Type B pancreatic cell (in vitro differentiated cells): ENCODE results near the gene MPV17L2. TPM values are rescaled to one million over a fixed set of nuclear protein-coding genes. Genes with fewer than 3 reads are reported as not detected.

Experiments
- DNase-seq: peaks from one replicate; pipeline ENCODE4 v3.0.0; 2021; ENCODE audit warnings: mixed read lengths; ENCODE audit not compliant: unreplicated experiment; ENCODE audit errors: extremely low spot score
- H3K27ac Mint-ChIP-seq: 2 replicates; pipeline ENCODE4 v1.8.0; 2021; ENCODE audit warnings: mild to moderate bottlenecking, mixed read lengths
- H3K27me3 Mint-ChIP-seq: 2 replicates; pipeline ENCODE4 v1.8.0; 2021; ENCODE audit warnings: mixed read lengths
- H3K36me3 Mint-ChIP-seq: 2 replicates; pipeline ENCODE4 v1.8.0; 2021; ENCODE audit warnings: mixed read lengths
- H3K4me1 Mint-ChIP-seq: one replicate; pipeline ENCODE4 v1.8.0; 2021; ENCODE audit warnings: mixed read lengths; ENCODE audit not compliant: unreplicated experiment
- H3K4me3 Mint-ChIP-seq: 2 replicates; pipeline ENCODE4 v1.8.0; 2021; ENCODE audit warnings: mild to moderate bottlenecking, mixed read lengths
- H3K9me3 Mint-ChIP-seq: 2 replicates; pipeline ENCODE4 v1.8.0; 2021; ENCODE audit warnings: mixed read lengths
- total RNA-seq: library from RNA; stranded (reverse); gene quantifications from 2 replicates; pipeline ENCODE4 v1.2.1, GENCODE V29; 2021; ENCODE audit warnings: low replicate concordance
- TF ChIP-seq, protein P1 (sequence below): fragments of 200-600 bp; sonication (generic); conservative IDR thresholded peaks from 2 replicates; pipeline ENCODE4 v1.5.0; 2021; ENCODE audit warnings: antibody characterized with exemption, mild to moderate bottlenecking

The MPV17L2 gene
- total RNA-seq, 1 donor from 2014 or later, result 11.6 TPM

GRCh38 chr19:18170714-18171255, 22.2 kb upstream of the MPV17L2 start:
- H3K27ac Mint-ChIP-seq, result peak overlapping the region; percentile 50
- peaks cover 4% of the 10 kb centered on the region for H3K4me1 Mint-ChIP-seq

DNA sequence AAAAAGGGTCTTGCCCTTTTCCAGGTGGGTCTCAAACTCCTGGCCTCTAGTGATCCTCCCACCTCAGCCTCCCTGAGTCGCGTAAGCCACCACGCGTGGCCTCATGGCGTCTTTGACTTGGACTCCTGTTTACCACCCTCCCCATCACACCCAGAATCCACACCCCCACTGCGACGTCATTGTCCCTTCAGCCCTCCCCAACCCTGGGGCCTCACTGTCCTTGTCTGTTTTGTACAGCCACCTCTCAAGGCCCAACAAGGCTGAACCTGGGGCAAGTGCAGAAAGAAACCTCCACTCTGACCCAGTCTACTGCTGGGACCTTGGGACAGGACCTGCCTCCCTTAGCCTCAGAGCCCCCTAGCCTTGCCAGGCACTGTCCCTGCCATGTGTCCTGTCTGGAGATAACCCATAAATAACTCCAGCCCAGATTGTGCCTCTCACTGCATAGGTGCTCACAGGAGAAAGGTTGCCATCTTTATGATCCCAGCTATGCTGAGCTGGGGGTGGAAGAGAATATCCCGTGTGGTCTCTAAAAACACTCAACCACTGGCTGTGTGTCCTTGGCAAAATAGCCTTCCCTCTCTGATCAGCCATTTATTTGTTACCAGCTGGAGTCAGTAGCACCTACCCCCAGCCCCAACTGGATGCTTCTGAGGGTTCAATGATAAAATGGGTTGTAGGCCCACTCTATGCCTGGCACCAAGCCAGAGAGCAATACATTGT, 21.3 kb upstream of the MPV17L2 start:
- Mint-ChIP-seq H3K27ac (peak overlapping the region; percentile 36), H3K4me3 (no peak overlapping the region), H3K9me3 (no peaks in the 10 kb centered on the region), H3K36me3 (peaks cover 3% of the 10 kb centered on the region), H3K4me1 (peaks cover 4% of the 10 kb centered on the region), H3K27me3 (peaks cover 25% of the 10 kb centered on the region)
- TF ChIP-seq, protein P1, sequence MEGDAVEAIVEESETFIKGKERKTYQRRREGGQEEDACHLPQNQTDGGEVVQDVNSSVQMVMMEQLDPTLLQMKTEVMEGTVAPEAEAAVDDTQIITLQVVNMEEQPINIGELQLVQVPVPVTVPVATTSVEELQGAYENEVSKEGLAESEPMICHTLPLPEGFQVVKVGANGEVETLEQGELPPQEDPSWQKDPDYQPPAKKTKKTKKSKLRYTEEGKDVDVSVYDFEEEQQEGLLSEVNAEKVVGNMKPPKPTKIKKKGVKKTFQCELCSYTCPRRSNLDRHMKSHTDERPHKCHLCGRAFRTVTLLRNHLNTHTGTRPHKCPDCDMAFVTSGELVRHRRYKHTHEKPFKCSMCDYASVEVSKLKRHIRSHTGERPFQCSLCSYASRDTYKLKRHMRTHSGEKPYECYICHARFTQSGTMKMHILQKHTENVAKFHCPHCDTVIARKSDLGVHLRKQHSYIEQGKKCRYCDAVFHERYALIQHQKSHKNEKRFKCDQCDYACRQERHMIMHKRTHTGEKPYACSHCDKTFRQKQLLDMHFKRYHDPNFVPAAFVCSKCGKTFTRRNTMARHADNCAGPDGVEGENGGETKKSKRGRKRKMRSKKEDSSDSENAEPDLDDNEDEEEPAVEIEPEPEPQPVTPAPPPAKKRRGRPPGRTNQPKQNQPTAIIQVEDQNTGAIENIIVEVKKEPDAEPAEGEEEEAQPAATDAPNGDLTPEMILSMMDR, result no peak
- DNase-seq, result no peak

More at GRCh38 chr19:18170714-18171255, 22.2 kb upstream of the MPV17L2 start:
- TF ChIP-seq, protein P1, result no peak
- no peak for DNase-seq
- H3K9me3 Mint-ChIP-seq, result no peaks in the 10 kb centered on the region
- peaks cover 3% of the 10 kb centered on the region for H3K36me3 Mint-ChIP-seq
- H3K4me3 Mint-ChIP-seq, result no peak overlapping the region
- H3K27me3 Mint-ChIP-seq, result peaks cover 19% of the 10 kb centered on the region

- peak overlapping the region; percentile 36 for H3K27ac Mint-ChIP-seq
- no peak for DNase-seq
- H3K4me1 Mint-ChIP-seq, result peaks cover 4% of the 10 kb centered on the region
- H3K36me3 Mint-ChIP-seq, result peaks cover 3% of the 10 kb centered on the region
- H3K4me3 Mint-ChIP-seq, result no peak overlapping the region
- TF ChIP-seq, protein P1, result no peak
- peaks cover 29% of the 10 kb centered on the region for H3K27me3 Mint-ChIP-seq
- H3K9me3 Mint-ChIP-seq, result no peaks in the 10 kb centered on the region
Measured at GRCh38 chr19:18172331-18173053, 20.5 kb upstream of the MPV17L2 start.

DNA sequence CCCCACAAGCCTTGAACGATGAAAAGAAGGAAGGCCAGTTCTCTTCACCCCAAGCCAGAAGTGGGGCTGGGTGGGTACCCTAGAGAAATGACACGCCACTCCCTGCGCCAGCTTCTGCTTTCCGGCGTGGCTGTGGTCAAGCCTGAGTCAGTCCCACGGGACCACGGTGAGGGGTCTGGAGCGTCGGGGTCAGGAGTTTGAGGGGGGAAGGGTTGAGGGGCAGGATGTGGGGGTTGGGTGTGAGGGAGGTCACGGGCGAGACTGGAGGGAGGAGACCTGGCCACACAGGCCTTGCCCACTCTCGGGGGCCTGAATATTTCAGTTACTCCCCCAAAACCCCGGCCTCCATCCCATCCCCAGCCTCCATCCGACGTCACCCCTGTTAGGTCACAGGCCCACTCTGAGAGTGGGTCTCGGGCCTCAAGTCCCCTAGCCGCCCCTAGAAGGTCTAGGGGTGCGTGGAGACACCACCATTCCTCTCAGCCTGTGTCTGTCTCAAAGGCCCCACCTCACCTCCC, 19.9 kb upstream of the MPV17L2 start:
- peaks cover 29% of the 10 kb centered on the region for H3K27me3 Mint-ChIP-seq
- peaks cover 3% of the 10 kb centered on the region for H3K36me3 Mint-ChIP-seq

GRCh38 chr19:18173572-18174288, 19.3 kb upstream of the MPV17L2 start, which contains the start of gene IFI30:
TSS of gene IFI30 (plus strand) at chr19:18173813. CDS start at chr19:18173842, 29 bp downstream.
- DNase-seq, result no peak
- Mint-ChIP-seq H3K4me3 (peak within 1 kb of the TSS; percentile 80), H3K4me1 (peaks cover 4% of the 10 kb centered on the region), H3K27me3 (peaks cover 29% of the 10 kb centered on the region), H3K27ac (peak within 1 kb of the TSS; percentile 43), H3K9me3 (no peaks in the 10 kb centered on the region), H3K36me3 (peaks cover 3% of the 10 kb centered on the region)
- TF ChIP-seq, protein P1, result no peak

More for the DNA sequence above, 19.9 kb upstream of the MPV17L2 start:
- DNase-seq, result no peak
- Mint-ChIP-seq H3K4me3 (no peak overlapping the region), H3K9me3 (no peaks in the 10 kb centered on the region), H3K27ac (no peak overlapping the region), H3K4me1 (peaks cover 4% of the 10 kb centered on the region)
- TF ChIP-seq, protein P1, result no peak
